GM23248 (cell line): Measurements from ENCODE around the gene SLC2A13. TPM values are rescaled to one million over a fixed set of nuclear protein-coding genes. Genes with fewer than 3 reads are reported as not detected.
"Not testable (repeated sequence)": the region's sequence is repeated elsewhere in the genome, so short reads cannot be mapped to it uniquely, and the experiment has no call there.

ENCODE experiments used
- DNase-seq: peaks from one replicate; pipeline ENCODE4 v3.0.0-alpha.2; 2015
- H2AFZ ChIP-seq: fragments of 200-600 bp; sonication (generic); 2 replicates; pipeline ENCODE4 v1.6.1; 2016; ENCODE audit warnings: antibody characterized with exemption
- H3F3A ChIP-seq: fragments of 200-600 bp; sonication (generic); 2 replicates; pipeline ENCODE4 v1.6.1; 2016; ENCODE audit warnings: mild to moderate bottlenecking, antibody characterized with exemption, mixed run types; ENCODE audit not compliant: insufficient read depth
- H3K27ac ChIP-seq: fragments of 200-600 bp; sonication (generic); 2 replicates; pipeline ENCODE4 v1.5.1; 2016; ENCODE audit warnings: mild to moderate bottlenecking
- H3K27me3 ChIP-seq: fragments of 200-600 bp; sonication (generic); replicated peaks from 2 replicates; pipeline ENCODE4 v1.6.1; 2016; ENCODE audit warnings: mild to moderate bottlenecking; ENCODE audit not compliant: insufficient read depth
- H3K36me3 ChIP-seq: fragments of 200-600 bp; sonication (generic); 2 replicates; pipeline ENCODE4 v1.6.1; 2016; ENCODE audit warnings: low read depth, mild to moderate bottlenecking
- H3K4me1 ChIP-seq: fragments of 200-600 bp; sonication (generic); 2 replicates; pipeline ENCODE4 v1.6.1; 2016; ENCODE audit warnings: mild to moderate bottlenecking; ENCODE audit not compliant: insufficient read depth
- H3K4me2 ChIP-seq: fragments of 200-600 bp; sonication (generic); one replicate; pipeline ENCODE4 v1.6.1; 2016; ENCODE audit warnings: mild to moderate bottlenecking; ENCODE audit not compliant: unreplicated experiment
- H3K4me3 ChIP-seq: fragments of 200-600 bp; sonication (generic); 2 replicates; pipeline ENCODE4 v1.5.1; 2016; ENCODE audit warnings: mild to moderate bottlenecking
- H3K79me2 ChIP-seq: fragments of 200-600 bp; sonication (generic); 2 replicates; pipeline ENCODE4 v1.6.1; 2016; ENCODE audit warnings: mild to moderate bottlenecking; ENCODE audit not compliant: insufficient read depth
- H3K9ac ChIP-seq: fragments of 200-600 bp; sonication (generic); 2 replicates; pipeline ENCODE4 v1.6.1; 2016; ENCODE audit warnings: mild to moderate bottlenecking
- H3K9me2 ChIP-seq: fragments of 200-600 bp; sonication (generic); 2 replicates; pipeline ENCODE4 v1.6.1; 2016; ENCODE audit warnings: mixed run types, mild to moderate bottlenecking, moderate library complexity; ENCODE audit not compliant: insufficient read depth
- H3K9me3 ChIP-seq: fragments of 200-600 bp; sonication (generic); one replicate; pipeline ENCODE4 v1.6.1; 2017; ENCODE audit warnings: low read depth
- H4K20me1 ChIP-seq: fragments of 200-600 bp; sonication (generic); 2 replicates; pipeline ENCODE4 v1.6.0; 2016; ENCODE audit not compliant: insufficient read depth
- EZH2 ChIP-seq: fragments of 200-600 bp; sonication (generic); IDR thresholded peaks from 2 replicates; pipeline ENCODE4 v1.6.1; 2018; ENCODE audit warnings: antibody characterized with exemption, mild to moderate bottlenecking; ENCODE audit not compliant: insufficient read depth, poor library complexity, severe bottlenecking
- EZH2phosphoT487 ChIP-seq: fragments of 200-600 bp; sonication (generic); IDR thresholded peaks from 2 replicates; pipeline ENCODE4 v1.6.1; 2018; ENCODE audit warnings: antibody characterized with exemption, moderate library complexity, mild to moderate bottlenecking, low read depth; ENCODE audit not compliant: insufficient read depth
- WGBS, 2 experiments: methylation state at CpG; one replicate each; pipeline ENCODE4 v1.1.6; 2015 to 2017; ENCODE audit warnings: low lambda C conversion rate in 2 of 2, low coverage in 1 of 2; ENCODE audit errors: missing lambda C conversion rate in 2 of 2; 5-methylcytosine and 5-hydroxymethylcytosine counted together
- in situ Hi-C: fragments of 300-500 bp; cut with MboI; formaldehyde crosslinking; loops from 2 replicates; pipeline ENCODE4 v1.15.0; 2020
- polyA plus RNA-seq: library from polyadenylated mRNA; unstranded; fragments of >200 nt; fragmentation: Nextera tagmentation; extraction: Ambion mirVana; gene quantifications from 2 replicates; pipeline ENCODE4 v1.2.1, GENCODE V29; 2016
- total RNA-seq: library from RNA; depleted of rRNA; stranded (reverse); fragments of >200 nt; shearing (Covaris generic); gene quantifications from 2 replicates; pipeline ENCODE4 v1.2.3, GENCODE V29; 2014

SLC2A13 gene
- total and polyA plus RNA-seq, 2 experiments from 2014 or later = 3.3 to 9.2 TPM

DNA sequence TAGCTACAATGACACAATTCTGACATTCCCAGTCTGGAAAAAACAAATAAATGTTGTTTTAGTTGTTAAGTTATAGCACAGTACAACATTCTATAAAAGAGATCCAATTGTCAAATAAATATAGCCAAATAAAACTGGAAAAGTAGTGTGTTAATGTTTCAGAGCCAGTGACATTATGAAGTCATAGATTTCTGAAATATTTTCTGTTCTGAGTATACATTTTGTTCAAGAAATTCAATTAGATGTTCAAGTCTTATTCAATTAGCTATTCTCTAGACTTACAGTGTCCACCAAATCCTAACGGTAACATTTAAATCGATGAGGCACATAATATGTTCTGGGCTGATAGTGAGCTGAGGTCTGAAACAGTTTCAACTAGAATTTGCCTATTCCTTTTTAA, 290.1 kb downstream of the SLC2A13 start:
- Histone ChIP-seq H3K4me2 (no peak overlapping the region), H3K4me3 (no peak overlapping the region), H3F3A (peaks cover 6% of the 10 kb centered on the region; the same call in 1 of the 2 replicates), H3K9ac (no peak overlapping the region), H3K79me2 (no peaks in the 10 kb centered on the region), H3K4me1 (peaks cover 19% of the 10 kb centered on the region), H3K27ac (no peak overlapping the region), H3K27me3 (no peaks in the 10 kb centered on the region), H2AFZ (no peak overlapping the region), H3K9me3 (no peaks in the 10 kb centered on the region), H3K9me2 (no peaks in the 10 kb centered on the region), H3K36me3 (no peaks in the 10 kb centered on the region), H4K20me1 (no peaks in the 10 kb centered on the region)
- 99 to 100% methylated on average over 2 of the region's 2 CpGs for WGBS, 2 experiments
- DNase-seq = no peak
- in situ Hi-C loops = no loop called here
- TF ChIP-seq EZH2 = no peak
- no peak for TF ChIP-seq EZH2phosphoT487

DNA sequence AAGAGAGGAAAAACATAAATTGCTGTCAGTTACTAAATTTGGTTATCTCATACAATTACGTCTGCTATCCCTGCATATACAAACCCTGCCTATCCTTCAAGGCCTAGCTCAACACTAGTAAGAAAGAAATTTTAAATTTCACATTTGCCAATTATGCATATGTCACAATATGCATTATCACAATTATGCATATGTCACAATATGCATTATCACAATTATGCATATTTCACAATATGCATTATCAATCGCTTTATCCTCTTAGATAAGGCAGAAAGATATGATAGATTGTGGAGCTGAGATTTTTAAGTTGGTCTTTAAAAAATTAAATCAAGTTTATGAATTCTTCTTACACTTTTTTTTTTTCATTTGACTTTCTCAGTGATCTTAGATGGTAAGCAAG, 291.3 kb downstream of the SLC2A13 start:
- Histone ChIP-seq H3K9me2 (no peaks in the 10 kb centered on the region), H3K4me3 (no peak overlapping the region), H4K20me1 (no peaks in the 10 kb centered on the region), H3K9ac (no peak overlapping the region), H3K9me3 (no peaks in the 10 kb centered on the region), H3K36me3 (no peaks in the 10 kb centered on the region), H2AFZ (no peak overlapping the region), H3K79me2 (no peaks in the 10 kb centered on the region), H3K4me1 (peaks cover 19% of the 10 kb centered on the region), H3K27me3 (no peaks in the 10 kb centered on the region), H3K27ac (no peak overlapping the region), H3F3A (peaks cover 6% of the 10 kb centered on the region; the same call in 1 of the 2 replicates), H3K4me2 (no peak overlapping the region)
- TF ChIP-seq EZH2 = no peak
- no peak for TF ChIP-seq EZH2phosphoT487
- 98% methylated on average over 2 of the region's 2 CpGs for WGBS, 2 experiments
- in situ Hi-C loops = no loop called here
- DNase-seq = no peak

DNA sequence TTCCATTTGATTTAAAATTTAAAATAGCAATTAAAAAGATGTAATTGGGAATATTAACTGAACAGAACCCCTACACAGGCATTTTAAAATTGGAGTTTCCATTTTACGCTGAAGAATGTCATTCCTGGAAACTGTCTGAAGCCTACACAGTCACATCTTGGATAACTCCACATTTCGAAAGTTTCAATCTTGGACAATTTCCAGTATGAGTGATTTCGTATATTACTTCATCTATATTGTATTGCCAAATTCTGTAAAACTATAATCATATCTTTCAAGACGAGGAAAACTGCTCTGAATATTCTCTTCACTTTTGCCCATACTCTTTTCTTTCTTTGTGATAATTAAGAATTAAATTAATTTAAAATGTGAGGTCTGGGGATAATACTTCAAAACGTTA, 292.1 kb downstream of the SLC2A13 start:
- Histone ChIP-seq H3K4me3 (no peak overlapping the region), H3K4me1 (peaks cover 19% of the 10 kb centered on the region), H3K9me3 (no peaks in the 10 kb centered on the region), H3K9me2 (no peaks in the 10 kb centered on the region), H3K36me3 (no peaks in the 10 kb centered on the region), H3K79me2 (no peaks in the 10 kb centered on the region), H3K9ac (no peak overlapping the region), H3K27me3 (no peaks in the 10 kb centered on the region), H4K20me1 (no peaks in the 10 kb centered on the region), H3K27ac (no peak overlapping the region), H2AFZ (no peak overlapping the region), H3K4me2 (peak overlapping the region; percentile 40), H3F3A (peaks cover 6% of the 10 kb centered on the region; the same call in 1 of the 2 replicates)
- TF ChIP-seq EZH2phosphoT487 = no peak
- no peak for TF ChIP-seq EZH2
- DNase-seq = peak; percentile 68
- in situ Hi-C loops = no loop called here
- 6 to 10% methylated on average over 5 of the region's 5 CpGs for WGBS, 2 experiments

DNA sequence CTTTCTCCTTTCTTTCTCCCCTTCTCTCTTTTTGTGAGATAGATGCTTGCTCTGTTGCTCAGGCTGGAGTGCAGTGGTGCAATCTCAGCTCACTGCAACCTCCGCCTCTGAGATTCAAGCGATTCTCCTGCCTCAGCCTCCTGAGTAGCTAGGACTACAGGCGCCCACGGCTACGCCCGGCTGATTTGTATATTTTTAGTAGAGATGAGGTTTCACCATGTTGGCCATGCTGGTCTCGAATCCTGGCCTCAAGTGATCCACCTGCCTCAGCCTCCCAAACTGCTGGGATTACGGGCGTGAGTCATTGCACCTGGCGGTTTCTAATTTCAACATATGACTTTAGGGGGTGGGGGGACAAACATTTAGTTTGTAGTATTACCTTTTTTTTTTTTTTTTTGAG, 293.4 kb downstream of the SLC2A13 start:
- H3F3A ChIP-seq, H3K79me2 ChIP-seq, H3K9ac ChIP-seq, H3K9me2 ChIP-seq, H2AFZ ChIP-seq, H3K9me3 ChIP-seq, H3K36me3 ChIP-seq, H4K20me1 ChIP-seq, H3K4me2 ChIP-seq, DNase-seq, H3K27me3 ChIP-seq, H3K27ac ChIP-seq, in situ Hi-C loops, H3K4me3 ChIP-seq: not testable (repeated sequence)
- peaks cover 19% of the 10 kb centered on the region for H3K4me1 ChIP-seq
- WGBS, 2 experiments = 89 to 96% methylated on average over 10 of the region's 10 CpGs

DNA sequence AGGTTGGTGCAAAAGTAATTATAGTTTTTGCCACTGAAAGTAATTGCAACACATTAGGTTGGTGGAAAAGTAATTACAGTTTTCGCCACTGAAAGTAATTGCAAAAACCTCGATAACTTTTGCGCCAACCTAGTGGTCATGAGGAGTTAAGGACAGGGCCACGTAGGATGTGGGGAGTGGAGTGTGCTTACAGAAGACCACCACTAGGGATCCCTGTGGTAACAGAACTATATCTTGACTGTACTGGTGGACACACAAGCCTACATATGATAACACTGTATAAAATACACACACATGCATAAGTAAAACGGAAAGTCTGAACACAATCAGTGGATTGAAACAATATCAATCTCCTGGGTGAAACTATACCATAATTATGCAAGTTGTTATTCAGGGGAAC, 298.8 kb downstream of the SLC2A13 start:
- H3F3A ChIP-seq = no peaks in the 10 kb centered on the region
- no peak overlapping the region for H3K4me3 ChIP-seq
- no peaks in the 10 kb centered on the region for H4K20me1 ChIP-seq
- DNase-seq = peak; percentile 22
- H3K9me3 ChIP-seq = no peaks in the 10 kb centered on the region
- TF ChIP-seq EZH2 = no peak
- no peak for TF ChIP-seq EZH2phosphoT487
- in situ Hi-C loops = no loop called here
- H3K27me3 ChIP-seq = no peaks in the 10 kb centered on the region
- no peak overlapping the region for H3K4me2 ChIP-seq
- WGBS, 2 experiments = 75 to 77% methylated on average over 5 of the region's 5 CpGs
- H3K79me2 ChIP-seq = no peaks in the 10 kb centered on the region
- no peaks in the 10 kb centered on the region for H3K4me1 ChIP-seq
- H3K36me3 ChIP-seq = no peaks in the 10 kb centered on the region
- H3K9me2 ChIP-seq = no peaks in the 10 kb centered on the region
- no peak overlapping the region for H3K9ac ChIP-seq
- H3K27ac ChIP-seq = no peak overlapping the region
- no peak overlapping the region for H2AFZ ChIP-seq
